Ovary (tissue), 3 donors: ENCODE data around the gene UBA52.

Experiments used
- CTCF ChIP-seq, 3 donors: fragments of 450-650 bp in 2 of 3; fragments of 200-600 bp in 1 of 3; IDR thresholded peaks; one replicate each; pipeline versions ENCODE4 v1.5.1 to v1.8.0; 2016 to 2022; ENCODE audit warnings: antibody characterized with exemption in 3 of 3, mild to moderate bottlenecking in 1 of 3
- EP300 ChIP-seq: sonication (generic); formaldehyde crosslinking; IDR thresholded peaks from one replicate; pipeline ENCODE4 v1.6.1; 2017; ENCODE audit warnings: antibody characterized with exemption
- POLR2A ChIP-seq: fragments of 450-650 bp; IDR thresholded peaks from one replicate; pipeline ENCODE4 v1.6.1; 2017; ENCODE audit warnings: antibody characterized with exemption, mild to moderate bottlenecking, moderate library complexity
- donor health status: DM: no; HTN: no; CAD: no.

- TF ChIP-seq CTCF (IDR thresholded peaks at IDR 0.05) (no peak), POLR2A (no peak), EP300 (no peak)
Observed at GRCh38 chr19:18605196-18605545, 33.5 kb downstream of the UBA52 start.
